Measurements from ENCODE around the gene LYPD3.

LYPD3 gene

GRCh38 chr19:43479961-43480561, 14.7 kb upstream of the LYPD3 start:
- TF ChIP-seq, protein P1, sequence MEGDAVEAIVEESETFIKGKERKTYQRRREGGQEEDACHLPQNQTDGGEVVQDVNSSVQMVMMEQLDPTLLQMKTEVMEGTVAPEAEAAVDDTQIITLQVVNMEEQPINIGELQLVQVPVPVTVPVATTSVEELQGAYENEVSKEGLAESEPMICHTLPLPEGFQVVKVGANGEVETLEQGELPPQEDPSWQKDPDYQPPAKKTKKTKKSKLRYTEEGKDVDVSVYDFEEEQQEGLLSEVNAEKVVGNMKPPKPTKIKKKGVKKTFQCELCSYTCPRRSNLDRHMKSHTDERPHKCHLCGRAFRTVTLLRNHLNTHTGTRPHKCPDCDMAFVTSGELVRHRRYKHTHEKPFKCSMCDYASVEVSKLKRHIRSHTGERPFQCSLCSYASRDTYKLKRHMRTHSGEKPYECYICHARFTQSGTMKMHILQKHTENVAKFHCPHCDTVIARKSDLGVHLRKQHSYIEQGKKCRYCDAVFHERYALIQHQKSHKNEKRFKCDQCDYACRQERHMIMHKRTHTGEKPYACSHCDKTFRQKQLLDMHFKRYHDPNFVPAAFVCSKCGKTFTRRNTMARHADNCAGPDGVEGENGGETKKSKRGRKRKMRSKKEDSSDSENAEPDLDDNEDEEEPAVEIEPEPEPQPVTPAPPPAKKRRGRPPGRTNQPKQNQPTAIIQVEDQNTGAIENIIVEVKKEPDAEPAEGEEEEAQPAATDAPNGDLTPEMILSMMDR (IDR thresholded peaks at IDR 0.05; ENCODE audit: low read depth, low read length), result no peak
- H3K4me3 ChIP-seq (replicated peaks in 1 of 2; ENCODE audit: low read depth in 2 of 2, low read length in 2 of 2), result no peak overlapping the region
- DNase-seq (ENCODE audit: low read depth in 2 of 2), result no peak

DNA sequence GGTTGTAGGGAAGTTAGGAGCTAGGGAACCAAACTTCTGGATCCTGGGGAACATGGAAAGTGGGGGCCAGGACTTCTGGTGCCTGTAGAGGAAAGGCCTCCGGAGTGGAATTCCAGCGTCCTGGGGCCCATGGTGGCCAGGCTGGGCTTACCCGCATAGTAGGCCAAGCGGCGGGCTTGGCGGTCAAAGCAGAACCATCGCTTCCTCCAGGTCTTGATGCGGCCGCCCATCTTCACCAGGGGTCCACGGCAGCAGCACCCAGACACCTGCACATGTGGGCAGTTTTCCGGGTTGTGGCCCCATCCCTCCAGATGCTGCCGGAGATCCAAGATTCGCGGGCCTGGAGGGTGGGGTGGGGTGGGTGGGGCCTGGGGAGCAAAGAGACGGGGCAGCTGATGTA, 13.8 kb upstream of the LYPD3 start:
- TF ChIP-seq, protein P1 (IDR thresholded peaks at IDR 0.05; ENCODE audit: low read depth, low read length), result no peak
- H3K4me3 ChIP-seq (replicated peaks in 1 of 2; ENCODE audit: low read depth in 2 of 2, low read length in 2 of 2), result no peak overlapping the region
- no peak for DNase-seq (ENCODE audit: low read depth in 2 of 2)

DNA sequence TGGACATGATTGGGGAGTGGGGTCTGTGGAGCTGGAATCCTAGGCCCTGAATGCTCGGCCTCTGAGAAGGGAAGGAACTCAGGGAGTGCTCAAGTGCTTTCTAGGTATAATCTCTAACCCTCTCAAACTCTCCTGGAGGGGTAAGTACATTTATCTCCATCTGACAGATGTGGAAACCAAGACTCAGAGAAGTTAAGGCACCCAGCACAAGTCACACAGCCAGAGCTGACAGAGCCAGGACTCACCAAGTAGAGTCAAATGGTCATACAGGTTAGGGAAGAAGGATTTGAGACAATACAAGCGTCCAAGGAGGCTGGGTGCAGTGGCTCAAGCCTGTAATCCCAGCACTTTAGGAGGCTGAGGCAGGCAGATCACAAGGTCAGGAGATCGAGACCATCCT, 12.9 kb upstream of the LYPD3 start:
- DNase-seq (ENCODE audit: low read depth in 2 of 2), result no peak
- no peak overlapping the region for H3K4me3 ChIP-seq (replicated peaks in 1 of 2; ENCODE audit: low read depth in 2 of 2, low read length in 2 of 2)
- TF ChIP-seq, protein P1 (IDR thresholded peaks at IDR 0.05; ENCODE audit: low read depth, low read length), result no peak

GRCh38 chr19:43476606-43477005, 11.2 kb upstream of the LYPD3 start:
- TF ChIP-seq, protein P1 (IDR thresholded peaks at IDR 0.05; ENCODE audit: low read depth, low read length), result no peak
- no peak overlapping the region for H3K4me3 ChIP-seq (replicated peaks in 1 of 2; ENCODE audit: low read depth in 2 of 2, low read length in 2 of 2)
- peak; percentile 78 to 87 for DNase-seq (ENCODE audit: low read depth in 2 of 2)

GRCh38 chr19:43474986-43475705, 9.7 kb upstream of the LYPD3 start:
- H3K4me3 ChIP-seq (replicated peaks in 1 of 2; ENCODE audit: low read depth in 2 of 2, low read length in 2 of 2), result peak overlapping the region; percentile 14 to 26
- TF ChIP-seq, protein P1 (IDR thresholded peaks at IDR 0.05; ENCODE audit: low read depth, low read length), result no peak

DNA sequence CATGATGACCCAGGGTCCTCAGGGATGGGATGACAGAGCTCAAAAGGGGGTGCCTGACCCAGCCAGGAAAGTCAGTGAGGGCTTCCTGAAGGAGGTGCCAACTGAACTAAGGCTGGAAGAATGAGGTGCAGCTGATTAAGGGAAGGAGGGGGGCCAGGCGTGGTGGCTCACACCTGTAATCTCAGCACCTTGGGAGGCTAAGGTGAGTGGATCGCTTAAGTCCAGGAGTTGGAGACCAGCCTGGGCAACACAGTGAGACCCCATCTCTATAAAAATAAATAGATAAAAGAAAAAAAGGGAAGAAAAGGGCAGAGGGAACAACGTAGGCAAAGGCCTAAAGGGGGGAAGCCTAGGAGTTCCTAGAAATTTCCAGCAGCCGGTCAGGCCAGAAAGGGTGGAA, 9.1 kb upstream of the LYPD3 start:
- DNase-seq (ENCODE audit: low read depth in 2 of 2), result no peak
- no peak overlapping the region for H3K4me3 ChIP-seq (replicated peaks in 1 of 2; ENCODE audit: low read depth in 2 of 2, low read length in 2 of 2)
- TF ChIP-seq, protein P1 (IDR thresholded peaks at IDR 0.05; ENCODE audit: low read depth, low read length), result no peak

More at GRCh38 chr19:43474986-43475705, 9.7 kb upstream of the LYPD3 start:
- peak; percentile 93 to 96 for DNase-seq (ENCODE audit: low read depth in 2 of 2)

Data from cardiac fibroblast (primary cell).